A204.1 (cell line): ENCODE measurements around the gene DSCAM.

ENCODE experiments used
- FAIRE-seq: peaks from 2 replicates; lab custom pipeline; 2012; peaks lifted over from hg19 to GRCh38; lab: Jason Lieb, UNC

Gene DSCAM

GRCh38 chr21:40610345-40610744, 236.6 kb downstream of the DSCAM start:
- FAIRE-seq: no peak

- no peak for FAIRE-seq
Observed at GRCh38 chr21:40606341-40606740, 240.6 kb downstream of the DSCAM start.

DNA sequence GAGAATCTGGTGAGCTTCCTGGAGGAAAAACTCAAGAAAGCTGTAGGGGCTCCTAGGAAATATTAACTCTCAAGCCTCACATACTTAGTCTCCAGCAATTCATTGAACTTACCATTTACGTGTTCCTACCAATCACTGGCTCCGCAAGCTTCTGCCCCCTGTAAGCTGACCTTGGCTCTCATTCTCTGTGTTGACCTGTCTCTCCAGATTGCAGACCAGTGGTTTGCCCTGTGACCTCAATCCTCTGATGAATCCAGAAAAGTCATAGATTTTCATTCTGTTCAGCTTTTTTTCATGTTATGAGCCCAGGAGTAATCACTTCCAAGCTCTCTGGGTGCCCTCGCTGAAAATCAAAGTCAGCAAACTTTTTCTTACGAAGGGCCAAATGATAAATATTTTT, 241.9 kb downstream of the DSCAM start:
- FAIRE-seq: no peak

DNA sequence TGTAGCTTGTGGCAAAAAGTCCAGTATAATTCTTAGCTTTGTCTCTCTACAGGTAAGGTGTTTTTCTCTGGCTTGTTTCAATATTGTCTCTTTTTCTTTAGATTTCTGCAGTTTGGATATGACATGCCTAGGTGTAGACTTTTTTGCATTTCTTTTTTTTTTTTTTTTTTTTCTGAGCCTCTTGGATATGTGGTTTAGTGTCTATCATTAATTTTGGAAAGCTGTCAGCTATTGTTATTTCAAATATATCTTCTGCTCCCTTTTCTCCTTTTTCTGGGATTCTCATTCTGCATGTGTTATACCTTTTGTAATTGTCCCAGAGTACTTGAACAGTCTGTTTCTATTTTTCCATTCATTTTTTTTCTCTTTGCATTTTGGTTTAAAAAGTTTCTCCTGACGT, 243.2 kb downstream of the DSCAM start:
- no peak for FAIRE-seq

GRCh38 chr21:40602080-40602479, 244.9 kb downstream of the DSCAM start:
- FAIRE-seq: no peak

GRCh38 chr21:40595806-40596205, 251.2 kb downstream of the DSCAM start:
- no peak for FAIRE-seq

DNA sequence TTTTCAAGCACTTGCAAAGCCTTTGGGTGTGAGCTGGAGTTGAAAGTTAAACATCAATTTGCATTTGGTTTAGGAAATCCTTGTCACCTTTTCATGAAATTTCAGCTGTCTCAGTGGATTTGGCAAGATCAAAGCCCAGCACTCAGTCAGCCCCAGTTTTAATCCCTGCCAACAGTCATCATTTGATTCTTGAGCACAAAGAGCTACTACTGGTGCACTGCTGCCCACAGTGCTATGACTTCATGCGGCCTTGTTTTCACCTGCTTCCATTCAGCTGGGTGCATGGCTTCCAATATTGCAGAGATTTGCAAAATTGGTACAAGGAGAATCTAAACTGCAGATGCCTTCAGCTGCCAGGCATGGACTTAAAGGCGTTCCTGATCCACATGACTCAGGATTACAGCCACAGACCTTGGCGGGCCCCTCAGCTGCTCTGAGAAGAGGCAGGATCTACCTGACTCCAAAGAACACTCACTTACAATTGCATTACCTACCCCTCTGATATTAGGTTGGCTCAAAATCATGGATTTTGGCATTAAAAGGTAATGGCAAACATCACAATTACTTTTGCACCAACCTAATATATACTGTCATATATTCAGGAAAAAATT, 259.1 kb downstream of the DSCAM start:
- no peak for FAIRE-seq

GRCh38 chr21:40586575-40586974, 260.4 kb downstream of the DSCAM start:
- no peak for FAIRE-seq

DNA sequence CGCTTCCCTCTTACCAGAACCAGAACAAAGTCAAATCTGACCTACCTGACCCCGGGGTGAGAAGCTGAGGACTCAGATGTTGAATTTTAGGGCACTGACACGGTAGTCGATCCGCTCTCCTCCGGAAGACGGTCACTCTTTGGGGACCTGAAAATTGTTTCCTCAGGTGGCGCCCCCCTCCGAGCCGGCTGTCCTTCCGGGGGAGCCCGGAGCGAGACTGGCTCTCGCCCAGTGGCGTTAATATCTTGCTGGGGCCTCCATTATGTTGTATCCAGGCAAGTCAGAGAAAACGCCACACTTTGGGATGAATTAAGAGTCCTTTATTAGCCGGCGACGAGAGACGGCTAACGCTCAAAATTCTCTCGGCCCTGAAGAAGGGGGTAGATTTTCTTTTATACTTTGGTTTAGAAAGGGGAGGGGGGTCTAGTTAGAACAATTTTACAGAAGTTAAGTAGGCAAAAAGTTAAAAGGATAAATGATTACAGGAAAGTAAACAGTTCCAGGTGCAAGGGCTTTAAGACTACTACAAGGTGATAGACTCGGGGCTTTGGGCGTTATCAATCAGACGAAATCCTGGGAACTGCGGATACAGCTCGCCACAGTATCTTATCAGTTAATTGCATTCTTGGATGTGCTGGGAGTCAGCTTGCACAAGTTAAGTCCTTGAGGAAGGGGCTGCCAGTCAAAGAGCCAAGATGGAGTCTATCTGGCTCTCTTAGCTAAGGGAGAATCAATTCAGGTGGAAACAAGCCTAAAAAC, 269.5 kb downstream of the DSCAM start:
- FAIRE-seq: no peak

GRCh38 chr21:40575976-40576375, 271.0 kb downstream of the DSCAM start:
- FAIRE-seq: no peak

- no peak for FAIRE-seq
Observed at GRCh38 chr21:40569357-40569756, 277.6 kb downstream of the DSCAM start.

GRCh38 chr21:40568807-40569206, 278.2 kb downstream of the DSCAM start:
- no peak for FAIRE-seq

DNA sequence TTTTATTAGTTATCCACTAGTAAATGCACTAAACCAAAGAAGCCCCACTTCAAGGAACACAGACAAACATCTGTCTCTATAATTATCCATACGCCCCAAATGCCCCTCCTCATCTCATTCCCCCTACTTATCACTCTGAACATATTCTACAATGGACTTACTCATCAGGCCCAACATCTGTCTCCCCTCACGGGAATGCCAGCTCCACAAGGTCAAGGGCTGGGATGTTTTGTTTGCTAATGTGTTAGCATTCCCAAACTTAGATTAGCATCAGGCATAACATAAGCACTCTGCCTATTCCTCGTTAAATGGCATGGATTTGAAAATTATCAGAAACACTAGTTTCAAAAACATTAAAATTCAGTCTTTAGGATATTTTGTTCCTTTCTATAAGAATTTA, 279.5 kb downstream of the DSCAM start:
- no peak for FAIRE-seq

- FAIRE-seq: no peak
Observed at GRCh38 chr21:40566486-40566885, 280.5 kb downstream of the DSCAM start.

DNA sequence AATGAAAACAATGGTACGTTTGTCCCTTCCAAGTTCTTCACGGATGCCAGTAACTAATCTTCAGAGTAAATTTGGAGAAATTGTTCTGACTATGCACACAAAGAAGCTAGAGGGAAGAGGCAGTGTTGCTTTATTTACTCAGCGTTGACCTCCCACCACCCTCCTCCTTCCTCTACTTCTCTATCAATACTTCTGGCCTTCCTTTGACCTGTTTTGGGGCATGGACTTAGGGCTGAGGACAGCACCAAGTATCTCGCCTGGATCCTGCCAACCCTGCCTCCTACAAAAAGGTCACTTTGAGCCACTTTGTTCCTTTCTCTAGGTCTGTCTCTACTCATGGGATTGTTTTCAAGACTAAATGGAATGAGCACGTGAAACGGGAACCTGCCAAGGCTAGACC, 282.6 kb downstream of the DSCAM start:
- no peak for FAIRE-seq

GRCh38 chr21:40563900-40564299, 283.1 kb downstream of the DSCAM start:
- FAIRE-seq: no peak

DNA sequence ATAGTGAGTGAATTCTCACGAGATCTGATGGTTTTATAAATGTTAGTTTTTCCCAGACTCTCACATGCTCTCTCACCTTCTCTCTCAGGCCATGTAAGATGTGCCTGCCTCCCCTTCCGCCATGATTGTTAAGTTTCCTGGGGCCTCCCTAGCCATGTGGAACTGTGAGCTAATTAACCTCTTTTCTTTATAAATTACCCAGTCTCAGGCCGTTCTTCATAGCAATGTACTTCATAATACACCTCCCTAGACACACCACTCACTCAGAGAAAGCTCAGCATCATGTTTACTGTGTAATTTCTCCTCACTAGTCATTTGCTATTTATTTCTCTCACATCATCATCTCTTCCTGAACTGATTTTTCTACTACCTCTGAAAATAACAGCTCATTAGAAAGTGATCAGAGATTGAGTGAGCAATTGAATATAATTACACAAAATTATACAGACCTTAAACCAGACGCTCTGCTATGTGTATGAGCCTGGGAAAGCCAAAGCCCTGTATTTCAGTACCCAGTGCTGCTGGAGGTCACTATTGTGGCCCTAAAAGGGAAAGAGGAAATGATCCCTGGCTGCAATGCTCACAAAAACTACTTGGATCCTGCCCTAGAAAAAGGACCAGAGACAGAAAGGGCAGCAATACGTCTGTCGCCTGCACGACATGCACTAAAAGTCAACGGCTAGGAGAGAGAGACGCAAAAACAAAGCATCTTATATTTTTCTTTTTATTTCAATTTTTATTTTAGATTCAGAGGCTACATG, 284.5 kb downstream of the DSCAM start:
- FAIRE-seq: no peak

GRCh38 chr21:40556442-40556968, 290.5 kb downstream of the DSCAM start:
- no peak for FAIRE-seq

- no peak for FAIRE-seq
Observed at GRCh38 chr21:40555021-40555528, 291.9 kb downstream of the DSCAM start.

DNA sequence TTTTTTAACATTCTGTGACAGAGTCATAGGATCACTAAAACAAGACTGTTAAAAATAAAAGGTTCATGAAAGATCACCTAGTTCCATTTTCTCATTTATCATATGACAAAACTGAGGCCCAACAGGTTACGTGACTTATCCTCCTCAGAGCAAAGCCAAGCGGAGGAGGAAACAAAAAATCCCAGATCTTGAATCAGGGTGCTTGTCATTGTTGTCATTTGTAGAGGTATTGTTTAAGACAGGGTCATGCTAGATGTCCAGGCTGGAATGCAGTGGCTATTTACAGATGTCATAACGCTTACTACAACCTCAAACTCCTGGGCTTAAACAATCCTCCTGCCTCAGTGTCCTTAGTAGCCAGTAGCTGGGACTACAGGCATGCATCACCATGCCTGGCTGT, 293.2 kb downstream of the DSCAM start:
- FAIRE-seq: no peak

GRCh38 chr21:40547906-40548513, 298.9 kb downstream of the DSCAM start:
- FAIRE-seq: no peak

GRCh38 chr21:40546647-40547046, 300.3 kb downstream of the DSCAM start:
- FAIRE-seq: no peak

DNA sequence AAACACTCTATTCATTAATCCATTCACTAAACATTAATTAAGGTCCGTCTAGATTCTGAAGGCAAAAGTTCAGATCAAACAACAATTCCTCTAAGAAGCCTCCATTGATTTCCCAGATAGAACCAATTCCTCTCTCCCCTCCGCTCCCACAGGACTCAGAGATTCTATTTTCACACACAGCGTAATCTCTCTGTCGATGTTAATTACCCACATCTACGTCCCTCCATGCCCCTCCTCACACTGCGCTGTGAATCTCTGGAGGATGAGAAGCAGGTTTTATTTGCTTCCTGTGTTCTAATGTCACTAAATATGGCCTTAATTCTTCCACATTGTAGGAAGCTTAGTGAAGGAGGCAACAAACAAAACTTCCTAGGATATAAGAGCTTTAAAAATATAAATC, 306.7 kb downstream of the DSCAM start:
- FAIRE-seq: no peak
